ENCODE measurements around the gene NEB. TPM values are rescaled to one million over a fixed set of nuclear protein-coding genes. Genes with fewer than 3 reads are reported as not detected.

NEB gene
- polyA plus RNA-seq, 3 donors, result 2.7 TPM; not detected in 2

- intact Hi-C loops (cut with micrococcal nuclease), result no loop called here
- H3K4me3 ChIP-seq (replicated peaks in 1 of 3; ENCODE audit: low read depth in 2 of 3, low read length in 3 of 3), result no peak overlapping the region
- Mint-ChIP-seq H3K4me1 (no peaks in the 10 kb centered on the region), H3K27ac (no peak overlapping the region), H3K9me3 (no peaks in the 10 kb centered on the region), H3K36me3 (peaks cover 7 to 11% of the 10 kb centered on the region in 2 donors), H3K4me3 (no peak overlapping the region), H3K27me3 (ENCODE audit: low read depth in 3 of 3) (peaks cover 0 to 1% (median 0%) of the 10 kb centered on the region in 3 donors)
- H3K4me1 ChIP-seq (ENCODE audit: control insufficient read depth in 1 of 2, insufficient read depth in 2 of 2, low read length in 2 of 2), result no peaks in the 10 kb centered on the region
- H4K20me1 ChIP-seq (ENCODE audit: insufficient read depth, low read length), result no peaks in the 10 kb centered on the region
- no peak overlapping the region for H3K27ac ChIP-seq (ENCODE audit: low read depth in 1 of 2, low read length in 2 of 2)
- TF ChIP-seq CTCF (IDR thresholded peaks at IDR 0.05), result no peak
- H2AFZ ChIP-seq (ENCODE audit: insufficient read depth, low read depth, low read length, poor library complexity, severe bottlenecking), result no peak overlapping the region
- no peak overlapping the region for H3K4me2 ChIP-seq (replicated peaks; ENCODE audit: extremely low read depth, low read length, poor library complexity, severe bottlenecking)
- H3K27me3 ChIP-seq (ENCODE audit: control insufficient read depth in 2 of 2, insufficient read depth in 2 of 2, low read length in 2 of 2), result no peaks in the 10 kb centered on the region
- no peak overlapping the region for H3K9ac ChIP-seq (ENCODE audit: insufficient read depth, low read length, poor library complexity, severe bottlenecking)
- H3K79me2 ChIP-seq (ENCODE audit: insufficient read depth, low read length), result no peaks in the 10 kb centered on the region
- H3K36me3 ChIP-seq (replicated peaks in 1 of 2; ENCODE audit: control insufficient read depth in 1 of 2, insufficient read depth in 2 of 2, low read length in 2 of 2), result peaks cover 0 to 29% of the 10 kb centered on the region in 2 donors
- DNase-seq, result no peak
- WGBS (ENCODE audit: insufficient coverage), result 97% methylated on average over 9 of the region's 11 CpGs
- no peaks in the 10 kb centered on the region for H3K9me3 ChIP-seq (replicated peaks in 1 of 2; ENCODE audit: control insufficient read depth in 1 of 2, insufficient read depth in 1 of 2, low read length in 2 of 2)
Observed at GRCh38 chr2:151760139-151760650, 25.9 kb upstream of the NEB start.

- Histone ChIP-seq H2AFZ (ENCODE audit: insufficient read depth, low read depth, low read length, poor library complexity, severe bottlenecking) (no peak overlapping the region), H3K27me3 (ENCODE audit: control insufficient read depth in 2 of 2, insufficient read depth in 2 of 2, low read length in 2 of 2) (no peaks in the 10 kb centered on the region), H4K20me1 (ENCODE audit: insufficient read depth, low read length) (no peaks in the 10 kb centered on the region), H3K4me3 (replicated peaks in 1 of 3; ENCODE audit: low read depth in 2 of 3, low read length in 3 of 3) (no peak overlapping the region), H3K9ac (ENCODE audit: insufficient read depth, low read length, poor library complexity, severe bottlenecking) (no peak overlapping the region), H3K4me2 (replicated peaks; ENCODE audit: extremely low read depth, low read length, poor library complexity, severe bottlenecking) (no peak overlapping the region), H3K79me2 (ENCODE audit: insufficient read depth, low read length) (no peaks in the 10 kb centered on the region), H3K9me3 (replicated peaks in 1 of 2; ENCODE audit: control insufficient read depth in 1 of 2, insufficient read depth in 1 of 2, low read length in 2 of 2) (no peaks in the 10 kb centered on the region), H3K4me1 (ENCODE audit: control insufficient read depth in 1 of 2, insufficient read depth in 2 of 2, low read length in 2 of 2) (no peaks in the 10 kb centered on the region), H3K36me3 (replicated peaks in 1 of 2; ENCODE audit: control insufficient read depth in 1 of 2, insufficient read depth in 2 of 2, low read length in 2 of 2) (peaks cover 0 to 18% of the 10 kb centered on the region in 2 donors), H3K27ac (ENCODE audit: low read depth in 1 of 2, low read length in 2 of 2) (no peak overlapping the region)
- intact Hi-C loops (cut with micrococcal nuclease), result no loop called here
- no peaks in the 10 kb centered on the region for H3K4me1 Mint-ChIP-seq
- H3K27ac Mint-ChIP-seq, result no peak overlapping the region
- peaks cover 0 to 1% (median 0%) of the 10 kb centered on the region in 3 donors for H3K27me3 Mint-ChIP-seq (ENCODE audit: low read depth in 3 of 3)
- peaks cover 1 to 6% of the 10 kb centered on the region in 2 donors for H3K36me3 Mint-ChIP-seq
- H3K9me3 Mint-ChIP-seq, result no peaks in the 10 kb centered on the region
- 100% methylated on average over 1 of the region's 3 CpGs for WGBS (ENCODE audit: insufficient coverage)
- TF ChIP-seq CTCF (IDR thresholded peaks at IDR 0.05), result no peak
- H3K4me3 Mint-ChIP-seq, result no peak overlapping the region
- DNase-seq, result no peak
Observed at GRCh38 chr2:151758744-151759143, 24.5 kb upstream of the NEB start.
